ACC112 (cell line): ENCODE data around the gene C6orf132.
A peak's percentile ranks its signal among the peaks of the same experiment; 100 is the strongest.

ENCODE experiments used
- H2AFZ ChIP-seq: fragments of 200-600 bp; sonication (generic); one replicate; pipeline ENCODE4 v1.6.0; 2017; ENCODE audit warnings: antibody characterized with exemption, low read length; ENCODE audit not compliant: unreplicated experiment
- H3K27ac ChIP-seq: fragments of 200-600 bp; sonication (generic); 2 replicates; pipeline ENCODE4 v1.5.1; 2014; ENCODE audit warnings: low read depth, mild to moderate bottlenecking, antibody characterized with exemption, low read length, moderate library complexity
- H3K27me3 ChIP-seq: fragments of 200-600 bp; sonication (generic); 2 replicates; pipeline ENCODE4 v1.6.1; 2014; ENCODE audit warnings: mild to moderate bottlenecking, antibody characterized with exemption, low read length, moderate library complexity, mixed read lengths; ENCODE audit not compliant: insufficient read depth
- H3K36me3 ChIP-seq: fragments of 200-600 bp; sonication (generic); 2 replicates; pipeline ENCODE4 v1.6.1; 2016; ENCODE audit warnings: mild to moderate bottlenecking, antibody characterized with exemption, low read length, moderate library complexity, mixed read lengths; ENCODE audit not compliant: insufficient read depth
- H3K4me1 ChIP-seq: fragments of 200-600 bp; sonication (generic); one replicate; pipeline ENCODE4 v1.6.1; 2016; ENCODE audit warnings: low read length, mixed read lengths; ENCODE audit not compliant: insufficient read depth, unreplicated experiment, control insufficient read depth
- H3K4me3 ChIP-seq: fragments of 200-600 bp; sonication (generic); 2 replicates; pipeline ENCODE4 v1.5.1; 2014; ENCODE audit warnings: mild to moderate bottlenecking, low read depth, low read length
- H3K79me2 ChIP-seq: fragments of 200-600 bp; sonication (generic); one replicate; pipeline ENCODE4 v1.6.0; 2016; ENCODE audit warnings: low read length; ENCODE audit not compliant: control insufficient read depth, unreplicated experiment, insufficient read depth

The C6orf132 gene

GRCh38 chr6:42120895-42121865 lies 21.2 kb downstream of the C6orf132 start:
- Histone ChIP-seq H3K4me3 (no peak overlapping the region), H3K4me1 (peaks cover 37% of the 10 kb centered on the region), H2AFZ (no peak overlapping the region), H3K27me3 (no peaks in the 10 kb centered on the region), H3K79me2 (no peaks in the 10 kb centered on the region), H3K36me3 (no peaks in the 10 kb centered on the region), H3K27ac (peak overlapping the region; percentile 91)

- no peak overlapping the region for H3K4me3 ChIP-seq
- H3K4me1 ChIP-seq: peaks cover 42% of the 10 kb centered on the region
- no peak overlapping the region; the same call in 1 of the 2 replicates for H3K27ac ChIP-seq
- no peaks in the 10 kb centered on the region for H3K27me3 ChIP-seq
- H3K79me2 ChIP-seq: no peaks in the 10 kb centered on the region
- H2AFZ ChIP-seq: no peak overlapping the region
- no peaks in the 10 kb centered on the region for H3K36me3 ChIP-seq
Observed at GRCh38 chr6:42118162-42119001, 24.0 kb downstream of the C6orf132 start.

DNA sequence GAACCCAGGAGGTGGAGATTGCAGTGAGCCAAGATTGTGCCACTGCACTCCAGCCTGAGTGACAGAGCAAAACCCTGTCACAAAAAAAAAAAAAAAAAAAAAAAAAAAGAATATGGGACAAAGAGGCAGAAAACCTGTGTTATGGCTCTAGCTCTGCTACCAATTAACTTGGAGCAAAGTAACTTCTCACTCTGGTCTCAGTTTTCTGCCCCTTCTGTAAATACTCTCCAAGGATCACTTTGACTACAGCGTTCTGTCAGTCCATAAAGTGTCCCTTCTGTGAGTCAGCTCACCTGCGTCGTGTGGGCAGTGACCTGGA lies 24.6 kb downstream of the C6orf132 start:
- Histone ChIP-seq H2AFZ (no peak overlapping the region), H3K27me3 (no peaks in the 10 kb centered on the region), H3K4me1 (peaks cover 36% of the 10 kb centered on the region), H3K36me3 (no peaks in the 10 kb centered on the region), H3K27ac (no peak overlapping the region; the same call in 1 of the 2 replicates), H3K4me3 (no peak overlapping the region), H3K79me2 (peaks cover 4% of the 10 kb centered on the region)

DNA sequence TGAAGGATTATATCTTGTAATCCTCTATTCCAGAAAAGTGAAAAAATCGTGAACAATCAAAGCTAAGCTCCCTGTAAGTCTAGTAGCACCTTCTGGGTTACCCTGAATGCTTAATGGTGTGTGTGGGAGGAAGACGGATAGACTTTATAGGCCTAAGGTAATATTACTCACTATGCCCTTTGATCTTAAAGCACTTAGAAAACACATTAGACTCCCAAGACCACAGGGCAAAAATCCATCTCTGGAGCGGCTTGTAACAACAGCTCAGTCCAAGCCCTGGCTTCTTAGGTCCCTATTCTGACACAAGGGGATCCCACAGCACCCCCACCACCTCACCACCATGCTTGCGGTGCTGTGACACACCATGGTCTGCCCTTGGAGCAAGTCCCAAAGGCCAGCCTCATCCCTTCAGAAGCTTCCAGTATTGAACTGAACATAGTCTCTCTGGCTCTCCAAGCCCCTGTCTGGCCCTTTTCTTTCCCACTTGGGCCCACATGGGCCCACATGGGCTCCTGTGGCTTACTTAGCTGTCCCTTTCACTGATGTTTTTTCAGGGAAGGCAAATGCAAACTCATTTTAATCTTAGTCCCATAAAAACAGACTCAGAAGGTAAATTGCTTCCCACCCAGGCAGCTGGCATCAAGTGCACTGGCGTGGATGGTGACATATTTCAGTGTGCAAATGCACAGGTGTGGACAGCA lies 28.3 kb downstream of the C6orf132 start:
- Histone ChIP-seq H3K27me3 (no peaks in the 10 kb centered on the region), H3K79me2 (peaks cover 6% of the 10 kb centered on the region), H3K4me3 (no peak overlapping the region), H3K27ac (no peak overlapping the region), H3K4me1 (peaks cover 15% of the 10 kb centered on the region), H2AFZ (no peak overlapping the region), H3K36me3 (no peaks in the 10 kb centered on the region)

DNA sequence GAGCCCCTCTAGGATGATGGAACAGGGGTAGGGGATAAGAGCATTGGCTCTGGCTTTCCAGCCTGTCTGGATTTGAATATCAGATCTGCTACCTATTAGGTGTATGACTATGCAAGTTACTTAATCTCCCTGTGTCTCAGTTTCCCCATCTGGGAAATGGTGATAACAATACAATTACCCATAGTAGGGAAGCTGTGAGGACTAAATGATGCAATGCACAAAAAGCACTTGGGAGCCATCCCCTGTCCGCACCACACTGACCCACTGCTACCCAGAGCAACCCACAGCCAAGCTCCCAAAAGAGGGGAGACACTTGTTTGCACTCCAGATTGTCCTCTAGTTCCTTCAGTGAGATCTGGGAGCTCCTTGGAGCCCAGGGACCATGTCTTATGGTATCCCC lies 30.1 kb downstream of the C6orf132 start:
- no peaks in the 10 kb centered on the region for H3K36me3 ChIP-seq
- no peak overlapping the region for H3K4me3 ChIP-seq
- H2AFZ ChIP-seq: no peak overlapping the region
- peaks cover 7% of the 10 kb centered on the region for H3K4me1 ChIP-seq
- no peak overlapping the region for H3K27ac ChIP-seq
- H3K79me2 ChIP-seq: peaks cover 6% of the 10 kb centered on the region
- H3K27me3 ChIP-seq: no peaks in the 10 kb centered on the region

- H2AFZ ChIP-seq: no peak overlapping the region
Observed at GRCh38 chr6:42110683-42111082, 31.7 kb downstream of the C6orf132 start.

GRCh38 chr6:42108071-42108470 lies 34.3 kb downstream of the C6orf132 start:
- no peak overlapping the region for H3K27ac ChIP-seq
- peaks cover 4% of the 10 kb centered on the region for H3K79me2 ChIP-seq
- no peak overlapping the region for H3K4me3 ChIP-seq
- H3K27me3 ChIP-seq: no peaks in the 10 kb centered on the region
- peaks cover 3% of the 10 kb centered on the region for H3K4me1 ChIP-seq
- no peak overlapping the region for H2AFZ ChIP-seq
- no peaks in the 10 kb centered on the region for H3K36me3 ChIP-seq

More at GRCh38 chr6:42110683-42111082, 31.7 kb downstream of the C6orf132 start:
- Histone ChIP-seq H3K27me3 (no peaks in the 10 kb centered on the region), H3K36me3 (no peaks in the 10 kb centered on the region), H3K4me1 (peaks cover 7% of the 10 kb centered on the region), H3K4me3 (no peak overlapping the region), H3K27ac (no peak overlapping the region), H3K79me2 (peaks cover 6% of the 10 kb centered on the region)

DNA sequence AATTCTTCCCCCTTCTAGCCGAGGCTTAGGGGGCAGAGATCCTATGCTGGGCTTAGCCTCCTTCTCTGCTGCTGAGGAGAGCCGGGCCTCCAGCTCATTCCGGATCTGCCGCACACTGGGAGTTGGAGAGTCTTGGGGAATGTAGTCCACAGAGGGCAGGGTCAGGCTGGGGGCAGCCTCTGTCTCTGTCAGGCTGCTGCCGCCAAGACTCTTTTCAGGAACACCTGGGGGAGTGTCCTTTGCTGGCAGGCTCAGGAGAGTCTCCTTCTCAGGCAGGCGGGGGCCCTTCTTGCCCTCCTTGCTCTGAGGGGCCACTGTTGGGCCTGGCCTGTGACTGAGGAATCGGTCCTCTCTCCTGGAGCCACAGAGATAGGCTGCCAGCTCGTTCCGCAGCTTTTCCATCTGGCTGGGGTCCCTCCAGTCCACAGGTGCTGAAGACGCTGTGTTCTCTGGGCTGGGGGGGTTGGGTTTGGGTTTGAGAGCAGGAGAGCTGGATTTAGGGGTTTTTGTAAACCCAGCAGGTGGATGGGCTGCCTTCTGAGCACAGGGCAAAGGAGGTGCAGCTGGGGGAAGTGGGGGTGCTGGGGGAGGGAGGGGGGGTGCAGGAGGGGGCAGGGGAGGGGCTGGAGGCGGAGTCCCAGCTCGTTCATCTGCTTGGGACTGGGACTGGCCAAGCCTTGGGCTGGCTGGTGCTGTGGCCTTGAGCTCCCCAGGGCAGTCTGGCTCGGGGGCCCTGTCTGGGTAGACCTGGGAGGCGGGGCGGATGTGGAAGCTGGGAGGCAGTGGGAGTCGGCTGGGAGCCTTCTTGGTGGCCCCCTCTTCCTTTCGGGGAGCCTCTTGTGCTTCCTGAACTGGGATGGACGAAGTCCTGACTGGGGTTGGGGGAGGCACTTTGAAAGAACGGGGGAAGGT lies 36.1 kb downstream of the C6orf132 start:
- H3K27ac ChIP-seq: no peak overlapping the region
- H3K27me3 ChIP-seq: no peaks in the 10 kb centered on the region
- H3K36me3 ChIP-seq: no peaks in the 10 kb centered on the region
- H3K4me1 ChIP-seq: peaks cover 10% of the 10 kb centered on the region
- H3K79me2 ChIP-seq: no peaks in the 10 kb centered on the region
- H2AFZ ChIP-seq: no peak overlapping the region
- no peak overlapping the region for H3K4me3 ChIP-seq

GRCh38 chr6:42105709-42106108 lies 36.7 kb downstream of the C6orf132 start:
- no peaks in the 10 kb centered on the region for H3K36me3 ChIP-seq
- no peak overlapping the region for H2AFZ ChIP-seq
- H3K4me3 ChIP-seq: no peak overlapping the region
- peaks cover 16% of the 10 kb centered on the region for H3K4me1 ChIP-seq
- no peaks in the 10 kb centered on the region for H3K79me2 ChIP-seq
- H3K27ac ChIP-seq: no peak overlapping the region
- H3K27me3 ChIP-seq: no peaks in the 10 kb centered on the region
